RWPE1 (cell line): ENCODE measurements around the gene SF3A1.

Experiments
- CTCF ChIA-PET: fragments of 350-600 bp; sonication (Branson Sonifier 250); formaldehyde crosslinking; extraction: SDS; loops from one replicate; lab custom pipeline; 2021; lab: Yijun Ruan, JAX
- POLR2A ChIA-PET: fragments of 400-600 bp; formaldehyde crosslinking; extraction: SDS; loops from one replicate; lab custom pipeline; 2020; ENCODE audit warnings: antibody characterized with exemption; ENCODE audit not compliant: low non-redundant PET; lab: Yijun Ruan, JAX
- DNase-seq: peaks from one replicate; pipeline ENCODE4 v3.0.0; 2012; ENCODE audit warnings: low spot score
- H3K27ac ChIP-seq: fragments of 450-650 bp; 2 replicates; pipeline ENCODE4 v1.5.1; 2017
- CTCF ChIP-seq: fragments of 450-650 bp; conservative IDR thresholded peaks from 2 replicates; pipeline ENCODE4 v1.5.1; 2017; ENCODE audit warnings: low read depth, mild to moderate bottlenecking

The SF3A1 gene

GRCh38 chr22:30393885-30394284, 37.2 kb upstream of the SF3A1 start:
- DNase-seq, result no peak

GRCh38 chr22:30393322-30393680, 36.6 kb upstream of the SF3A1 start:
- POLR2A ChIA-PET, result no interaction called here
- no peak for DNase-seq
- H3K27ac ChIP-seq, result no peak overlapping the region
- no peak for TF ChIP-seq CTCF
- CTCF ChIA-PET, result no interaction called here

More at GRCh38 chr22:30393885-30394284, 37.2 kb upstream of the SF3A1 start:
- TF ChIP-seq CTCF, result no peak
- no peak overlapping the region for H3K27ac ChIP-seq
- ChIA-PET CTCF (interaction anchor here (0.7 kb wide), 1 partner anchor 866 kb away, joined by 5 read pairs; no protein-coding TSS in a partner anchor), POLR2A (no interaction called here)

GRCh38 chr22:30392661-30393321, 36.1 kb upstream of the SF3A1 start:
- no peak for DNase-seq
- no peak for TF ChIP-seq CTCF
- ChIA-PET POLR2A (no interaction called here), CTCF (interaction anchor here (0.6 kb wide), 1 partner anchor 1020 kb away, joined by 3 read pairs; no protein-coding TSS in a partner anchor)
- no peak overlapping the region; the same call in 1 of the 2 replicates for H3K27ac ChIP-seq

GRCh38 chr22:30390974-30391691, 34.4 kb upstream of the SF3A1 start:
- ChIA-PET POLR2A (no interaction called here), CTCF (interaction anchor here (0.7 to 0.8 kb wide), 2 partner anchors 38 to 40 kb away, joined by 3 to 5 read pairs; no protein-coding TSS in a partner anchor)
- TF ChIP-seq CTCF, result peak; percentile 77
- H3K27ac ChIP-seq, result peak overlapping the region; percentile 35; the same call in 1 of the 2 replicates
- peak; percentile 38 for DNase-seq

- ChIA-PET CTCF (interaction anchor here (0.6 to 2.3 kb wide), 11 partner anchors 8 to 126 kb away, joined by 3 to 17 read pairs (median 4); partner anchors contain the start of genes CASTOR1 and SEC14L2), POLR2A (no interaction called here)
- DNase-seq, result peak; percentile 76
- peak; percentile 91 for TF ChIP-seq CTCF
- peak within 1 kb of the TSS; percentile 78 for H3K27ac ChIP-seq
Measured at GRCh38 chr22:30386960-30387827, 30.5 kb upstream of the SF3A1 start, which contains the start of gene RNF215. TSS of gene RNF215 (minus strand) at chr22:30387411. CDS start at chr22:30387313, 98 bp downstream.

- DNase-seq, result no peak
- H3K27ac ChIP-seq, result peak overlapping the region; percentile 78
- no peak for TF ChIP-seq CTCF
- POLR2A ChIA-PET, result no interaction called here
- CTCF ChIA-PET, result interaction anchor here (2.3 kb wide), 1 partner anchor 99 kb away, joined by 17 read pairs; no protein-coding TSS in a partner anchor
Measured at GRCh38 chr22:30386608-30386959, 29.9 kb upstream of the SF3A1 start.
